ENCODE data around the gene RASGEF1C.

RASGEF1C gene

GRCh38 chr5:180119031-180119902 is 89.7 kb downstream of the RASGEF1C start:
- DNase-seq (ENCODE audit: low spot score) = no peak

DNA sequence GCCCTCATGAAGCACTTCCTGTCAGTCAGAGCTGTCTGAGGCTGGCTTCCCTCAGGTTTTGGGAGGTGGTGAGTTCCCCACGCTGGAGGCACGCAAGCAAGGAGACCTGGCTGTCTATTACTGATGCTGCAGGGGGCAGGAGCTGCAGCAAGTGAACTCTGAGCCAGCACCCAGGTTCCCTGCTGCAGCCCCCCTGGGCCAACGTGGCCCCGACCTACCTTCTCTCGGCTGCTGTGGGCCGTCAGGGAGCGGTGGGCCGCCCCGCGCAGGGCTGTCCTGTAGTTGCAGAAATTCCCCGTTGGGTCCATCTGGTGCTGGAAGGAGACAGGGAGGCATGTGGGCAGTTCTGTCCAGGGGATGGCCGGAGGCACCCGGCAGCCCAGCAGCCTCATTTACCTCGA is 90.6 kb downstream of the RASGEF1C start:
- DNase-seq (ENCODE audit: low spot score) = no peak

GRCh38 chr5:180117000-180117725 is 91.8 kb downstream of the RASGEF1C start:
- DNase-seq (ENCODE audit: low spot score) = peak; percentile 38

- DNase-seq (ENCODE audit: low spot score) = no peak
These were observed 92.7 kb downstream of the RASGEF1C start for GRCh38 chr5:180116077-180116999.

- no peak for DNase-seq (ENCODE audit: low spot score)
These were observed 93.5 kb downstream of the RASGEF1C start for GRCh38 chr5:180115326-180116076.

DNA sequence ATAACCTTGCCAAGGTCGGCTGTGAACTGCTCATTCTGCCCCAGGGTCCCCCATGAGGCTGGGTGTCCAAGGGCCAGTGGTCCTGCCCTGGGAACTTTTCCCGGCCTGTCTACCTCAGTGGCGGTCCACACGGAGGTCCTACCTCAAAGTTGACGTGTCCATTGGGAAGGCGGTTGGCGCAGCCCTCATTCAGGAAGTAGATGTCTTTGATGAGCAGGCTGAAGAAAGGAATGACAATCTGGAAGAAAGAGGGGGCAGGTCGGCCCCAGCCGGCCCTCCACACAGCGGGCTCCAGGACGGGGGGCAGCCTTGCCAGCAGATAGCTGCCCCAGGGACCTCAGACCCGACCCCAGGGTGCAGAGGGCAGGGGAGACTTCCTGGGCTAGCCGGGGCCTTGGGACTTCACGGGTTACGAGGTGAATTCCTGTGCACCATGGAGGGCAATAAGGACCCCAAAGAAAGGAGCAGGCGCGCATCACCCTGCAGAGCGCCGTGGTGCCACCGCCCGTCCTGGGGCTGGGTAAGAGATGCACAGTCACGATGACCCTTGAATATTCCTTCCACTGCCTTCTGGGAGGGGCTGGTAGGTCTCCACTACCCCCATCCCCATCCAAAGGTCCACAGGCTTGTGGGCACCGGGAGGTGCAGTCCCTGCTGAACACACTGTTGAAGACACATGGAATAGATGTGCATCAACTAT is 94.6 kb downstream of the RASGEF1C start:
- no peak for DNase-seq (ENCODE audit: low spot score)

DNA sequence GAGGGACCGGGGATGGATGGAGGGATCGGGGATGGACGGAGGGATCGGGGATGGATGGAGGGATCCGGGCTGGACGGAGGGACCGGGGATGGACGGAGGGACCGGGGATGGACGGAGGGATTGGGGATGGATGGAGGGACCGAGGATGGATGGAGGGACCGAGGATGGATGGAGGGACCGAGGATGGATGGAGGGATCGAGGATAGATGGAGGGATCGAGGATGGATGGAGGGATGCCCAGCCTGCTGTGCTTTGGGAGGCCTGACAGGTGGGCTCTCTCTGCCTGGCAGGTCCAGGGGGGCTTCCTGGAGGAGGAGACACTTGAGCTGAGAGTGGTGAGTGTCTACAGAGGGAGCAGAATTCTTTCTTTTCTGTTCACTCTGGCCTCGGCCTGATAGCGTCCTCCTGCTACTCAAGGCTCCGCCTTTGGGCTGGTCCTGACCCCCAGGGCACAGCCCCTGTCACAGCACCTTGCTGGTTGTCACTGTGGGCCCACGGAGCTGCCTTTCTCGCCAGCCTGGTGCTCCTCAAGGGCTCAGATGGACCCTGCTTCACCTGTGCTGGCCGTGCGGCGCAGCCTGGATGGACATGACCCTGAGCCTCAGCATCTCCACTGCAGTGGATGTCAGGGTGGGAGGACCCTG is 95.2 kb downstream of the RASGEF1C start:
- no peak for DNase-seq (ENCODE audit: low spot score)

GRCh38 chr5:180112181-180112861 is 96.7 kb downstream of the RASGEF1C start:
- DNase-seq (ENCODE audit: low spot score) = no peak

DNA sequence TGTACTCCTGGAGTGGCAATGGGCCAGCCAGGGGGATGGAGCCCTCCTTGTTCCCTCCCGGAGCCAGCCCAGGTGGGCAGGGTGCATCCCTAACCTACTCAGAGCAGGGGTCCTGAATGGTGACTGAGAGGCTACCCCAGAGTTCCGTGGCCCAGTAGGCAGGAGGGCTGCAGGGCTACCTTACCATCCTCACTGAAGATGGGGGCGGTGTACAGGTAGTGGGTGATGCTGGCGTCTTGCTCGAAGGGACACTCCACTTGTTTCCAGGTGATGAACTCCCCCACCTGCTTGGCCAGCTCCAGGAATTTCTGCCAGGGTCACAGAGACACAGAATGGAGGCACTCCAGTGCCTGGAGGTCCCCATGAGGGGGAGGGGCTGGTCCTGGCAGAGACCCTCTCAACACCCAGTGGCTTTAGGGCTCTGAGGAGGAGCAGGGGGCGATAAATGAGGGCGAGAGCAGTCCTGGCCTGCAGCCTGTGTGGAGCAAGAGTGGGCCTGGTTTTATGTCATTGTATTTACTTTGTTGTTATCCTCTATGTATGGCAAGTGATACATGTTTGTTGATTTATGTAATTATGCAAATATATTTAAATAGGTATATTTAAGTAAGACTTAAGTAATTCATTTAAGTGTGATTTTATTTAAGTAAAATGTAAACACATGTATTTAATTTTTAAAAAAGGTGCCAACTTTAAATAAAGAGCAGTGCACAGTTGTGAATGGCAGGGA is 97.6 kb downstream of the RASGEF1C start:
- no peak for DNase-seq (ENCODE audit: low spot score)

GRCh38 chr5:180109920-180110319 is 99.1 kb downstream of the RASGEF1C start:
- DNase-seq (ENCODE audit: low spot score) = no peak

- DNase-seq (ENCODE audit: low spot score) = no peak
These were observed 102.0 kb downstream of the RASGEF1C start for GRCh38 chr5:180107005-180107404.

- peak; percentile 57 for DNase-seq (ENCODE audit: low spot score)
These were observed 103.1 kb downstream of the RASGEF1C start for GRCh38 chr5:180105827-180106312.

DNA sequence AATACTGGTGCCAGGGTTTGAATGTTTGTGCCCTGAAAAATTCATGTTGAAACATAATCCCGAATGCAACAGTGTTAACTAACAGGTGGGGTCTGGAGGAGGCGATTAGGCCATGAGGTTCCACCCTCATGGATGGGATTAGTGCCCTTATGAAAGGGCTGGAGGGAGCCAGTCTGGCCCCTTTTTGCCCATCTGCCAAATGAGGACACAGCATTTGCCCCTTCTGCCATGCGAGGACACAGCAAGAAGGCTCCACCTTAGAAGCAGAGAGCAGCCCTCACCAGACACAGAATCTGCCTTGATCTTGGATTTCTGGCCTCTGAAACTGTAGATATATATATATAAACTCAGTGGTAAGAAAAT is 104.9 kb downstream of the RASGEF1C start:
- DNase-seq (ENCODE audit: low spot score) = no peak

DNA sequence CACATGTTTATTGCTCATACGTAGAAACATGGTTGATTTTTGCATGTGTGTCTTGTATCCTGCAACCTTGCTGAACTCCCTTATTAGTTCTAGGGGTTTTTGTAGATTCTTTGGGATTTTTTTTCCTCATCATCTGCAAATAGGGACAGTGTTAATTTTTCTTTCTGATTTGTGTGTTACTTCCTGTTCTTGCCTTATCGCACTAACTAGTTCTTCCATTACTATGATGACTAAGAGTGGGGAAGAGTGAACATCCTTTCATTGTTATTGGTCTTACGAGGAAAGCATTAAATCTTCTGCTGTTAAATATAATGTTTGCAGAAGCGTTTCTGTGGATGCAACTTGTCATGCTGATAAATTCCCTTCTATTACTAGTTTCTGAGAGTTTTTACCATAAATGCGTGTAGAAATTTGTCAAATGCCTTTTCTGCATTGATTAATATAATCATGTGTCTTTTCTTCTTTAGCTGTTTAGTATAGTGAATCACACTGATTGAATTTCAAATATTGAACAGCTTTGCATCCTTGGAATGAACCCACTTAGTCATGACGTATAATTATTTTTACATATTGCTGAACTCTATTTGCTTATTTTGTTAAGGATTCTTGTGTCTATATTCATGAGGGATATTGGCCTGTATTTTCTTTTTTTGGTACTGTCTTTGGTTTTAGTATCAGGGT is 105.4 kb downstream of the RASGEF1C start:
- DNase-seq (ENCODE audit: low spot score) = no peak

- DNase-seq (ENCODE audit: low spot score) = no peak
These were observed 106.4 kb downstream of the RASGEF1C start for GRCh38 chr5:180102636-180103035.

DNA sequence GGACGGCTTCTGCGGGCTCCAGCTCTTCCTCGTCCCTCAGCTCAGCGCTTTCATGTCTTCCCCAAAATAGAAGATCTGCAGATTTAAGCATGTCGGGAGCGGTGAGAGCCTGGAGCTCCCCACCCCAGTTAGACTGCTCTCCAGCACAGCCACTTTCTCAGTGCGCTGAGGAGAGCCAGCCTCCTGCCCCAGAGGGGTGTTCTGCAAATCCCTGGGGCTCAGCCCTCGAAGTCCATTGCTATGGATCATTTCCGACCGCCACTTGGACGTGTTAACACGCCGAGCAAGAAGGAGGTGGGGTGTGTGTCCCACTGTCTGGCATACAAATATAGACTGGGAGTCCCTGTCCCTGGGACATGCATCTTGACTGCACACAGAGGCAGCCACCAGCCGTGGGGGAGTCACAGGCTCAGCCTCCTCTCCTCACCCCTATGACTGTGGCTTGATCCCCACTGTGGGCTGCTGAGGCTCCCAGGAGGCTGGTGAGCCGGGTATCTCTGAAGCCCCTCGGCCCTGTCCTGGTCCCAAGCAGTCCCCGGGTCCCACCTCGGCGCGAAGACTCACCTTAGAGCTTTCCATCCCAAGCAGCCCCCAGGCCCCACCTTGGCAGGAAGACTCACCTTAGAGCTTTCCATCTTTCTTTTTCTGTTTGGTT is 107.4 kb downstream of the RASGEF1C start:
- DNase-seq (ENCODE audit: low spot score) = no peak

GRCh38 chr5:180100621-180101450 is 108.2 kb downstream of the RASGEF1C start:
- DNase-seq (ENCODE audit: low spot score) = no peak
